Right renal cortex interstitium (tissue), 3 donors: ENCODE data around the gene CACNA1C. TPM values are rescaled to one million over a fixed set of nuclear protein-coding genes. Genes with fewer than 3 reads are reported as not detected.

ENCODE experiments used
- DNase-seq, 3 donors: peaks; one replicate each; pipeline ENCODE4 v3.0.0-alpha.2; 2013; ENCODE audit warnings: low read depth in 3 of 3, low spot score in 2 of 3
- polyA plus RNA-seq, 3 donors: library from polyadenylated mRNA; unstranded; fragments of 120-200 nt; gene quantifications; one replicate each; pipeline ENCODE4 v1.2.1, GENCODE V29; 2013; ENCODE audit not compliant: insufficient read length in 3 of 3

Gene CACNA1C
- polyA plus RNA-seq, 3 donors = 5.7 to 6.4 (median 5.8) TPM

DNA sequence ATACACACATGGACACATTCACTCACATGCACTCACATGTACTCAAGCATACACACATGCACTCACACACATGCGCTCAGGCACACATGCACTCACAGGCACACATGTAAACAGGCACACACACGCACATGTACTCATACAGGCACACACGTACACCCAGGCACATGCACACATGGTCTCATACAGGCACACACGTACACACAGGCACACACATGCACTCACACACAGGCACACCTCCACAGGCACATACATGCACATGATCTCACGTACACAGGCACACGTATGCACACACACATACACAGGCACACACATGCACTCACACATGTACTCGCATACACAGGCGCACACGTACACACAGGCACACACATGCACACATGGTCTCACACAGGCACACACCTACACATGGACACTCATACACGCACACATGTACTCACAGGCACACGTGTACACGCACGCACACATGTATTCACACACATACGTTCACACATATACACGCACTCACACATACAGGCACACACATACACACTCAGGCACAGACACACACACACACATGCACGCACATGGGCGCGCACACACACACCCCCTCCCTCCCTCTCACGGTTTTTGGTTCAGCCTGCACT is 138.9 kb downstream of the CACNA1C start:
- no peak for DNase-seq

DNA sequence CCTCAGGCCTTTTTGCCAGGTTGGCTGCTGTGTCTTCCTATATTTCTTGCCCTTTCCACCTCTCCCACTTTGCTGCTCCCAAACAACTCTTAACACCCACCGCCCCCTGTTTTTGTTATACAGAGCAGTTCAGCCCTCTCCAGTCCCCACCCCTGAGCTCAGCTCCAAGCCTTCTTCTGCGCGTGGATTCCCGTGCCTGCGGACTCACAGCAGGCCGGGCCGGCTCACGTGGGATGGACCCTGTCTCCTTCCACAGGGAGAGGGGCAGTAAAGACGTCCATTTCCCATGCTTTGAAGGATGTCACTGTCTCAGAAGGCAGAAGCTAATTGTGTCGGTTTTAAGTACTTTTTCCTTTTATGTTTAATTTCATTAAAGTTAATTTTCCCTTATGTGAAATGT is 139.4 kb downstream of the CACNA1C start:
- no peak for DNase-seq

- DNase-seq = no peak
These were observed 141.3 kb downstream of the CACNA1C start for GRCh38 chr12:2194060-2194459.

DNA sequence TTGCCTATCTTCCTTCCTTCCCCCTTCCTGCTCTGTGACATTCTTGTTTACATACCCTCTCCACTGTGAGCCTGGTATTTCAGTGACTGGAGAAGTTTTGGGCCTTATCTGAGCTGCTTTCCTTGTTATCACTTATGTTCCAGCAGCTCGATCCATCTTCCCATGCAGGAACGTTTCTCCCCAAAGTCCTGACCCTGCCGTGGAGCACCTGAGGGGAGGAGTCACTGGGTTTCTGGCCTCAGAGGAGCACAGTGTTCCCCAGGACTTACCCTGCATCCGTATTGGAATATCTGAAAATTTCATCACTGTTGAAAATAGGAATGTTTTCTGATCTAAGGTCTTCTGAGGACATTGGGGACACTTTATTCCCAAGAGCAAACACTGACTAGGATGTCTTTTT is 141.8 kb downstream of the CACNA1C start:
- DNase-seq = no peak

DNA sequence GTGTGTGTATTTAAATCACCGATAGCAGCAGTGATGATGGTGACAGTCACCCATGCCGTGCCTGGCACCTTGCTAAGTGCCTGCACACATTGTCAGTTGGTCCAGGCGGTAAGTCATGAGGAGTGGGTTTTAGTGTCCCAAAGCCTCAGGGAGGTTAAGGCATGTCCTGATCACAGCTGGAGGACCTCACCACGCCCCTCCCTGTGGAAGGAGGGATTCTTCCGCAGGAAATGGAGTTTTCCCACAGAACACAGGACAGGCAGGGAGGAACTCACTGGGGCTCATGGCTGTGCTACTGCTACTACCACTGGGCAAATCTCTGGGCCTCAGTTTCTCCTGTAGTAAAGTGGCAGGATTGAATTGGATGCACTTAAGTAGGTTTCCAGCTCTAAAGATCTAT is 142.3 kb downstream of the CACNA1C start:
- DNase-seq = no peak

DNA sequence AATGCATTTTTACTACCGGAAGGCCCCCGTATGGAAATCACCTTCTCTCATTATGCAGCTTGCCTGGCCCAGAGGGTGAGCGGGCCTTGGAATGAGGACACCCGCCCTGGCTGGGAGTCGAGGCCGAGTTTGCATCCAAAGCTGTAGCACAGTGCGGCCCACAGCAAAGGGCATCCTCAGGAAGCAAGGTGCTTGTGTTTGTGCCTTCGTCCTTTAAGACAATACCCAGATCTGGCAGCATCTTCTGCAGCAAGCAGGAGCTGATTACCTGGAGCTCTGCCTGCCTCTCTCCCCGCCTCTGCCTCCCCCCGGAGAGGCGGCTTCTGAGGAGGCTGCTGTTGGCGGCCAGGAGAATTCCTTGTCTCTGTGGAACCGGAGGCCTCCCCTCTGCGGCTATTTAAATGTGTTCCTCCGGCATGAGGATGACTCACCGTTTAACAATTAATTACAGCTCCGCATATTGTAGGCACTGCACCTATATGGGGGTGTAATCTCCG is 145.3 kb downstream of the CACNA1C start:
- no peak for DNase-seq

GRCh38 chr12:2198542-2198941 is 145.8 kb downstream of the CACNA1C start:
- DNase-seq = no peak

DNA sequence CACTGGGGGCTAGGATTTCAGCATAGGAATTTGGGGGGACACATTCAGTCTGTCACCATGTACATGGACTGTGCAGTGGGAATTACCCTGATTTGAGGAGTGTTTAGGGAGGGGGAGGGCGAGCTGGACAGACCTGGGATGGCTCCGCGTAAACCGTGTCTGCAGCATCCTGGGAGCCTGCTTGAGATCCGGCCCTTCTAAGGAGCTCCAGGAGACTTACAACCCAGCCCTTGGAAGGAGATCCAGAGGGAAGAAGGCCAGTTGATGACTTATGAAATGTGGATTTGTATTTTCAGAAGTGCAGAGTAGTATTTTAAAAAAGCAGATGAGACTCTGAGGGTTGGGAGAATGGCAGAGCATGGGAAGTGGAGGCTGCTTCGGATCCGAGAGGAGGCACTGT is 153.2 kb downstream of the CACNA1C start:
- DNase-seq = no peak

- no peak for DNase-seq
These were observed 156.2 kb downstream of the CACNA1C start for GRCh38 chr12:2208837-2209635.

DNA sequence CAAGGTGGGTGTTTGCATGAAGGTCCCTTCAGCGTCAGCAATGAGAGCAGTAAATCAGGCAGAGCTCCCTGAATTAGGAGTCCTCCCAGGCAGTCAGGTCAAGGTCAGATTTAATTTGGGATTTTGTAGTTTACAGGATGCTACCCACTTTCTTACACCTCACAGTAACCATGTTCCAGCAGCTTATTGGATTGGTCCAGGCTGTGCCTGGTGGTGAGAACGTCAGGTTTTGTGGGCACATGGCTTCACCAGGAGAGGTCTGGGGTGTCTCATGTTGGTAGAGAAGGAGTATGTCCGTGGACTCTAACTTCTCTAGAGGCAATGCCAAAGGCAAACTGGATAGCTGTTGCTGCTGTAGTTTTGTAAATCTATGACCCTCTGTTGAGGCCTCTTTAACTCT is 158.3 kb downstream of the CACNA1C start:
- no peak for DNase-seq

DNA sequence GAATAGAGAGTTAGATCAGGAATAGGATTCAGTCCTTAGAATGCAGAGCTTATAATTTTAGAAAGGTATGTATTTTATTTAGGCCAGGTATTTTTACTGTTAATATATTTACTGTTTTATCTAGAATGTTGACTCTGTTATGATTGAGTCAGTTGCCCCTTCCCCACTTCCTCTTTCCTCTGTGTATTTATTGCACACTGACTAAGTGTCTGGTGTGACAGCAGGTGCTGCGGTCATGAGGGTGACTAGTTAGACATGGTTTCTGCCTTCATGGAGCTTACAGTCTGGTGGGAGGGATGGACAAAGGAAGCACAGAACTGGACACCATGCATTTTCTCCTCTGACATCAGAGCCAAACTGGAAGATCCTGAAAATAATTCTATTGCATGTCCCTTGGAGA is 159.8 kb downstream of the CACNA1C start:
- DNase-seq = no peak

DNA sequence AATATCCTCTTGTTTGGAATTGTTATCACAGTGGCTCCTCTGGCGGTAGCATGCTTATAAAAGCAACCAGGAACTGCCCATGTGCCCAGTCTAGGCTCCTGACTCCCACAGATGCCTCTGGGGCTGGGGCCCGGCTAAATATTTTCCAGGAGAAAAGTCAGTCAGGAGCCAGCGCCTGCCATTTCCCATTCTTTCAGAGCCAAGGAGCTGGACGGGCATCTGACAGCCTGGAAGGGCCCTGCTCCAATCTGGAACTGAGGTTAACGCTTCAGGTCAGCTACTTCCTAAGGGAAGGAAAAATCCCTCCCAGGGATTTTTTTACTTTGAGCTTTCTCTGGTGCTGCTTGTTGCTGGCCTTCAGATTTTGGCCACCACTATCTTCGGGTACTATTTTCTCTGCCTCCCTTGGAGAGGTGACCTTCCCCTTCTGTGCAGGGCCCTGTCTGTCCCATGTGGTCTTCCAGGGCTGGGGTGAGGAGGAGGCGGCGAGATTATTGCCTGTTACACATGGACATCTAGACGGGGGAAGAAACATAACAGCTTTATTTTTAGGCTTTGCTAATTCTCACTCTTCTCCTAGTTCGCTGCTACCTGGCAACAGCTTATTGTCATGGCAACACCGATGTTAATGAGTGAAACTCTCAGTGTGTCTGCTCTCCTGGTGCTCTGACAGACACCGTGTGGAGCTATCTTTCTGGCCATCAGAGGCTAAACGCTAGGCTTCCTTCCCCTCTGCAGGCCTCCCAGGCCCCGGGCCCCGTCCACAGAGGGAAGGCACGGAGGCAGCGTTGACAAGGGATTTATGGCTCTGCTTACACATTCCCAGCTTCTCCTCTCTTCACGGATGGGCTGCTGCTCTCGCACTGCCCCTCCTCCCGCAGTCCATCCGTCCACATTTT is 160.4 kb downstream of the CACNA1C start:
- peak; percentile 55 to 61 (median 60) for DNase-seq

GRCh38 chr12:2214411-2214810 is 161.6 kb downstream of the CACNA1C start:
- DNase-seq = no peak

DNA sequence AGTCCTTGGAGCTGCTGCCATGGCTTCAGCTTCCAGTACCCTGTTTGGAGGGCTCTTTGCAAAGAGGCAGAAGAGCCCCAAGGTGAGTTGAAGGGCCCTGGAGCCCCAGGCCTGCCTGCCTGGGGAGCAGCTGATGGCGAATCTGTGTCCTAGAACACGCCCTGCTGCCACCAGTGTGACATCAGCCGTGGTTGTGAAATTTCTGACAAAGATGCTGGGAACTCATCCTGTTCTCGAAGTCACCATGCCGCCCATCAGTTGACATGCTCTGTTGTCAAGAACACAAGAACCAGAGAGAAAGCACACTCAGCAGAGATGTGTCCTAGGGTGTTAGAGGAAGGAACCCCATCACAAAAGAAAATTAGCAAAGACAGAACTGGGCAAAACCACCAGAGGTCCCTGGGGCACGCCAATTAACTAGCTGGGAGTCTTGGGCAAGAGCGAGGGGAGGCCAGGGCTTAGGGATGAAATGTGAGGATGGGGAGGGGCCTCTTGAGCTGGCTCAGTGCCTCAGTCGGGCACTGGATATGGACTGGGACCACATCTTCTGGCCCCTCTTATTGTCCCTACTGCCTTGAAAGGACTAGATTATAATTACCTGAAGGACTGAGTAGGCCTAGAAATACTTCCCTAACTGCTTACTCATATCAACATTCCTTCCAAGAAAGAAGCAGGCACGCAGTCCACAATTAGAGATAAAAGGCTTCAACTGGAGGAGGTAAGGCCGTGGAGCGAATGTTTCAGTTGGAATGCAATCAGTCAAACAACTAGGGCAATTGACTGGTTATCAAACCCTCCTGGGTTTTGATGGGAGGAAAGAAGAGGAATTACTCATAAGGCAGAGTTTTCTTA is 163.1 kb downstream of the CACNA1C start:
- no peak for DNase-seq

GRCh38 chr12:2218706-2219105 is 165.9 kb downstream of the CACNA1C start:
- no peak for DNase-seq

GRCh38 chr12:2221030-2221621 is 168.3 kb downstream of the CACNA1C start:
- no peak for DNase-seq

DNA sequence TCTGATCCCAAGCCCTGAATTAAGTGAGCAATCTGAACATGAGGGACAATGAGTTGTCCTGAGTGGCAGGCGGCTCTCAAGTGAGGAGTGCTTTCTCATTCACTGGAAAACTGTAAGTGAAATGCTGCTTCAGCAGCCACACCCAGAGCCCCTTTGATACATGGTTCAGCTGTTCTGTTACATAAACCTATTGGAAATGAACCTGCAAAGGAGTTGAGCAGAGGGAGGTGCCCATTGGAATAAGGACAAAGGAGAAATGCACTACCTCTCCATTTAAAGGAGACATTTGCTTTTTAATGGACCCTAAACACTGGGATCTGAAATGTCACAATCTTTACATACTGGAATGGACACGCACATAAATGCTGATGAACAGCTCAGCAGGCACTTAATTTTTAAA is 169.9 kb downstream of the CACNA1C start:
- DNase-seq = no peak

GRCh38 chr12:2224961-2225360 is 172.2 kb downstream of the CACNA1C start:
- DNase-seq = no peak

GRCh38 chr12:2225696-2226095 is 172.9 kb downstream of the CACNA1C start:
- DNase-seq = no peak

- DNase-seq = no peak
These were observed 173.9 kb downstream of the CACNA1C start for GRCh38 chr12:2226641-2227040.
